A204.1 (cell line): ENCODE data around the gene GPR32.
"Not testable (repeated sequence)": the region's sequence is repeated elsewhere in the genome, so short reads cannot be mapped to it uniquely, and the experiment has no call there.

Experiments
- FAIRE-seq: peaks from 2 replicates; lab custom pipeline; 2012; peaks lifted over from hg19 to GRCh38; lab: Jason Lieb, UNC

The GPR32 gene, protein sequence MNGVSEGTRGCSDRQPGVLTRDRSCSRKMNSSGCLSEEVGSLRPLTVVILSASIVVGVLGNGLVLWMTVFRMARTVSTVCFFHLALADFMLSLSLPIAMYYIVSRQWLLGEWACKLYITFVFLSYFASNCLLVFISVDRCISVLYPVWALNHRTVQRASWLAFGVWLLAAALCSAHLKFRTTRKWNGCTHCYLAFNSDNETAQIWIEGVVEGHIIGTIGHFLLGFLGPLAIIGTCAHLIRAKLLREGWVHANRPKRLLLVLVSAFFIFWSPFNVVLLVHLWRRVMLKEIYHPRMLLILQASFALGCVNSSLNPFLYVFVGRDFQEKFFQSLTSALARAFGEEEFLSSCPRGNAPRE

DNA sequence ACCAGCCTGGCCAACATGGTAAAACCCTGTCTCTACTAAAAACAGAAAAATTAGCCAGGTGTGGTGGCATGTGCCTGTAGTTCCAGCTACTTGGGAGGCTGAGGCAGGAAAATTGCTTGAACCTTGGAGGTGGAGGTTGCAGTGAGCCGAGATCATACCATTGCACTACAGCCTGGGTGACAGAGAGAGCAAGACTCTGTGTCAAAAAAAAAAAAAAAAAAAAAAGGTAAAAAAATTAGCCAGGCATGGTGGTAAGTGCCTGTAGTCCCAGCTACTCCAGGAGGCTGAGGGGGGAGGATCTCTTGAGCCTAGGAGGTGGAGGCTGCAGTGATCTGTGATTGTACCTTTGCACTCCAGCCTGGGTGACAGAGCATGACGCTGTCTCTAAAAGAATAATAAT lies at the start of gene GPR32:
Gene GPR32, plus strand, starts transcription at position 301 of the 400 bp plus-strand sequence. CDS start 137 bp downstream, outside the sequence.
- not testable (repeated sequence) for FAIRE-seq

DNA sequence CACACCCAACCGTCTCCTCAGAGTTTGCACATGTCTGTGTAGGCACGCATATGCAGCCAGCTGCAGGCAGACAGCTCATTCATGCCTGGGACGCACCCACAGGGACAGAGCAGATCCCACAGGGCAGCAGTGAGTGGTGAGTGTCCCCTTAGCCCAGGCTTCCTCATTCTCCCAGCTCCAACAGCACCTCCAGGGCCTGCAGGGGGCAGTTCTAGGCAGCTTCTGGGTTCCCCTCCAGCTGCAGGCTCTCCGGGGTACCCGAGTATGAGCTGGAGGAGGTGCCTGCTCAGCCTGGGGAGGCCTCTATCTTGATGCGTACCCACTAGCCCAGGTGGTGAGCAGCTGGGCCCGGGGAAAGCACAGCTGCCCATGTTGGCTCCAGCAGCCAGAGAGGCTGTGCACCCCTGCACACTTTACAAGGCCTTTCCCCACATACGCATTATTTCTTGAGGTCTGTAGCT lies 49.3 kb upstream of the GPR32 start:
- FAIRE-seq, result no peak

DNA sequence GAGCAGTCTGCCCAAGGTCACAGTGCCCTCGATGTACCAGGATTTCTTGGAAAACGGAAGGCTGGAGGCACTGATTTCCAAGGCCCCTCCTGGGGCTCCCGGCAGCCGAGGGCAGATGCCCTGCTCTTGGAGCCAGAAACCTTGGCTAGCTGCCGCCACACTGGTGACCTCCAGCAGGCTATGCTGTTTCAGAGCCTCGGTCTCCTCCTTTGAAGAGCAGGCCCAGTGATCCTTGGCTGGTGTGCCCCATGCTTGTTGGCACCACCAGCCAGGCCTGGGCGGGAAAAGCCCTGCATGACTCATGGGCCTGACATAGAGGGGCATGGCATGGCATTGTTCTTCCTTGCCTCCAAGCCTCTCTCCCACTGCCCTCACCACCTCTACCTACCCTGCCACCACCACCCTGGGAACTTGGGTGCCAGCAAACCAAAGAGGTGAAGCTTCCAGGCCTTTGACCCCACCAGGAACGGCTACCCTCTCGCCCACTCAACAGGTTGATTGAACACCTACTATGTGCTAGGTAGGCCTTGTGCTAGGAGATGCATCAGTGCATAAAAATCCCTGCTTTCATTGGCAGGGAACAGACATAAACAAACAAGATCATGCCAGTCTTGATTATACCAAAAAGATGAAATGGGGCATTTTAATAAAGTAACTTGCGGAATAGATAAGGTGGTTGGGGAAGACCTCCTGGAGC lies 48.7 kb upstream of the GPR32 start:
- no peak for FAIRE-seq

GRCh38 chr19:50722201-50723013 lies 47.9 kb upstream of the GPR32 start:
- no peak for FAIRE-seq

DNA sequence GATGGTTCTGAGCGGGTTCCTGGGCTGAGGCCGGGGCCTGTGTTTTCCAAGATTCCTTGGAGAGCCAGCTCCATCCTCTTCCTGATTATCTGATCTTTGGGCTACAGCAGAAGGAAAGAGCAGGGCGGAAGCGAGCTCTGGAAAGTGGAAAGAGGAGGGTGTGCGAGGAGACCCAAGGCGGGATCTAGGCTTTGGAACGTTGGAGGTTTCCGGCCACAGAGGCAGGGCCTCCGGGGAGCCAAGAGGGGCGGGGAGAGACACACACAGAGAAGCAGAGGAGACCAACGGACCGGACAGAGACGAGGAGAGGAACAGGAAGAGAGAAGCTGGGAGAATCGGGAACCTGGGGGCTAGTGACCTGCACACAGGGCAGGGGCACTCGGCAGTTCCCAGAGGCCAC lies 47.2 kb upstream of the GPR32 start, which contains the start of gene CLEC11A:
Gene CLEC11A, plus strand, starts transcription at position 296 of the 400 bp plus-strand sequence. CDS start 162 bp downstream, outside the sequence.
- FAIRE-seq, result no peak

- no peak for FAIRE-seq
Measured at GRCh38 chr19:50723735-50724521, 46.3 kb upstream of the GPR32 start.

DNA sequence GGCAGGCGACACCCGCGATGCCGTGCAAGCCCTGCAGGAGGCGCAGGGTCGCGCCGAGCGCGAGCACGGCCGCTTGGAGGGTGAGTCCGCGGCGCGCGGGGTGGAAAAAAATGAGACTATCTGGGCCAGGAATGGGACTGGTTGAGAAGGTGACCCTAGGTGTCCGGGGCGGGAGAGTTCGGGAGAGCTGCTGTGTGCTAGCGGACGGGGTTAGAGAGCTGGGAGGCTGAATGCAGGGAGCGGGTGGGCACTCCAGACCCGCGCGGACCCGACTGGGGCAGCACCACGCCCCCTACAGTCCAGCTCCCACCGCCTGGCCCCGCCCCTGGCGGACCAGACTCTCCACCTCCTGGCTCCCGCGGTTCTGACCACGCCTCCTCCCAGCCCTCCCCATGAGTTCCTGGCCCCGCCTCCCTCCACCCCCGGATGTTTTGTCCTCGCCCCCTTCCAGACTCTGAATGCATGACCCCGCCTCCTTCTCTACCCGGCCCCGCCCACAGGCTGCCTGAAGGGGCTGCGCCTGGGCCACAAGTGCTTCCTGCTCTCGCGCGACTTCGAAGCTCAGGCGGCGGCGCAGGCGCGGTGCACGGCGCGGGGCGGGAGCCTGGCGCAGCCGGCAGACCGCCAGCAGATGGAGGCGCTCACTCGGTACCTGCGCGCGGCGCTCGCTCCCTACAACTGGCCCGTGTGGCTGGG lies 45.6 kb upstream of the GPR32 start:
- FAIRE-seq, result peak; percentile 97

GRCh38 chr19:50725218-50725910 lies 44.9 kb upstream of the GPR32 start:
- no peak for FAIRE-seq

- FAIRE-seq, result no peak
Measured at GRCh38 chr19:50725911-50726230, 44.4 kb upstream of the GPR32 start.

- no peak for FAIRE-seq
Measured at GRCh38 chr19:50728084-50728737, 42.1 kb upstream of the GPR32 start.

DNA sequence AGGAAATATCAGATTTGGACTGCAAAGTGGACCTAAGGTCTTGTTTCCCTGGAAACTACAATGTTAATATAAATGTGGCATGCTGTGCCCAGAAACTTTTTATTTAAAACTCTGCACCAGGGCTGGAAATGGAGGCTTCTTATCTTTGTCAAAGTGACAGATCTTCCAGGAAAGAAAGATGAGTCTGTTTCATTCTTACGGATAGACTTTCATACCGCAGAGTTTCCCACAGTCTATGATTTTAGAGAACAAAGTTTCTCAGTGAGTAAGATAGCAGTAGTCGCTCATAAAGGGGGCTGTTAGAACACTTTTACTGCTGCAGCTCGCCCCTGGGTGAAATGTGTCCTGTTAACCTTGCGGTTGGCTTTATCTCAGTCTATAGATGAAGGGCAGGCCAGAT lies 40.4 kb upstream of the GPR32 start:
- no peak for FAIRE-seq

DNA sequence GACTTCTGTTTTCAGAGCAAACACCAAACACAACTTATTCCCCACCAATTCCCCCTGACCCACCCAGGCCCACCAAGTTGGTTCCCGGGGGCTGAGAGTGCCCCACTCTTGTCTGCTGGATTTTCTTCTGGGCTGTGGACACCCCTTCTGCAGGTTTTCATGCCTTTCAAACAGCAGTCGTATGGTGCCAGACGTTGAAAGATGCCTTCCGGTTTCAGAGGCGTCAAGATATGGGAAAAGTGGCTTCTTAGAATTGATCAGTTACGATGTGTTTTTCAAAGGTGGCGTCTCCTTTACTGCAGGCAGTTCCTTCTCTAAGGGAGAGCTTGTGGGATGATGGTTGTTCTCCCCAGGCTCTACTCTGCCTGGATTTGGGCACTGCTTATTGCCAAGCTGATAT lies 34.4 kb upstream of the GPR32 start:
- FAIRE-seq, result no peak

DNA sequence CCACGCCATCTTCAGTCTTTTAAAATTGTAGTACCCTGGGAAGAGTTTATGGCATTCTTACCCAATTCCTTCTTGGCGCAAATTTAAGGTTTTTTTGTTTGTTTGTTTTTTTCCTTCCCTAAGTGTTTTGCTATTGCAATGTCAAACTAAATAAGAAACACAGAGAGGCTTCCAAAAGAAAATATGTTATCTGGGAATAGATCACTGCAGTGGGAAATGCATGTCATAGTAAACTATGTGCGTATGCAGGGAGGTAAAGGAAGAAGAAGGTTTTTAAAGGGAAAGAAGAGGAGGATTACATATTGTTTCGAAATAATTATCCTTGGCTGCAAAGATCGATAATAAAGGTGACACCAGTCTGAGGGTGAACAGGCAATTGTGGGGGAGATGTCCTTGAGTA lies 33.9 kb upstream of the GPR32 start:
- FAIRE-seq, result no peak

- FAIRE-seq, result no peak
Measured at GRCh38 chr19:50739132-50739913, 30.9 kb upstream of the GPR32 start.

- no peak for FAIRE-seq
Measured at GRCh38 chr19:50739914-50740426, 30.3 kb upstream of the GPR32 start.

- no peak for FAIRE-seq
Measured at GRCh38 chr19:50741179-50741933, 28.9 kb upstream of the GPR32 start.

GRCh38 chr19:50743537-50743936 lies 26.7 kb upstream of the GPR32 start:
- FAIRE-seq, result no peak

- no peak for FAIRE-seq
Measured at GRCh38 chr19:50745221-50745620, 25.0 kb upstream of the GPR32 start.
